GM11168 (cell line): ENCODE measurements around the gene FA2H.
"Not testable (repeated sequence)": the region's sequence is repeated elsewhere in the genome, so short reads cannot be mapped to it uniquely, and the experiment has no call there.

Source experiments
- in situ Hi-C: fragments of 300-500 bp; cut with MboI; formaldehyde crosslinking; loops from one replicate; pipeline ENCODE4 v1.12.0; 2022; ENCODE audit warnings: low sequenced_read_pairs; ENCODE audit not compliant: unreplicated experiment

The FA2H gene

GRCh38 chr16:74774223-74775139, at the start of gene FA2H:
Gene FA2H, minus strand, starts transcription at chr16:74774820. Its CDS starts 65 bp downstream, at chr16:74774755.
- in situ Hi-C loops = no loop called here

GRCh38 chr16:74817851-74818250, 43.2 kb upstream of the FA2H start:
- in situ Hi-C loops = no loop called here

- in situ Hi-C loops = no loop called here
These were observed 38.6 kb upstream of the FA2H start for GRCh38 chr16:74813109-74813641.

- in situ Hi-C loops = no loop called here
These were observed 37.3 kb upstream of the FA2H start for GRCh38 chr16:74811911-74812310.

GRCh38 chr16:74811216-74811615, 36.6 kb upstream of the FA2H start:
- in situ Hi-C loops = not testable (repeated sequence)

GRCh38 chr16:74807052-74807646, 32.5 kb upstream of the FA2H start:
- in situ Hi-C loops = no loop called here

- in situ Hi-C loops = no loop called here
These were observed 25.7 kb upstream of the FA2H start for GRCh38 chr16:74800216-74800871.

- in situ Hi-C loops = no loop called here
These were observed 22.8 kb upstream of the FA2H start for GRCh38 chr16:74797414-74797813.

- in situ Hi-C loops = no loop called here
These were observed 20.5 kb upstream of the FA2H start for GRCh38 chr16:74795104-74795503.

- in situ Hi-C loops = no loop called here
These were observed 20.0 kb upstream of the FA2H start for GRCh38 chr16:74794668-74795067.

GRCh38 chr16:74793571-74793970, 19.0 kb upstream of the FA2H start:
- in situ Hi-C loops = no loop called here

- in situ Hi-C loops = no loop called here
These were observed 17.6 kb upstream of the FA2H start for GRCh38 chr16:74792225-74792624.

GRCh38 chr16:74791749-74792148, 17.1 kb upstream of the FA2H start:
- in situ Hi-C loops = not testable (repeated sequence)

GRCh38 chr16:74788108-74788507, 13.5 kb upstream of the FA2H start:
- in situ Hi-C loops = no loop called here

- in situ Hi-C loops = no loop called here
These were observed 10.4 kb upstream of the FA2H start for GRCh38 chr16:74785031-74785430.

- in situ Hi-C loops = no loop called here
These were observed 4.0 kb upstream of the FA2H start for GRCh38 chr16:74778646-74779045.

- in situ Hi-C loops = no loop called here
These were observed 2.3 kb upstream of the FA2H start for GRCh38 chr16:74776926-74777325.

GRCh38 chr16:74775255-74775654, 635 bp upstream of the FA2H start:
- in situ Hi-C loops = no loop called here

GRCh38 chr16:74773446-74774222, 986 bp downstream of the FA2H start:
- in situ Hi-C loops = no loop called here

GRCh38 chr16:74771656-74772315, 2.8 kb downstream of the FA2H start:
- in situ Hi-C loops = no loop called here
